Ectodermal cell (in vitro differentiated cells): ENCODE data around the gene BCKDK.
A peak's percentile ranks its signal among the peaks of the same experiment; 100 is the strongest.
"Not testable (repeated sequence)": the region's sequence is repeated elsewhere in the genome, so short reads cannot be mapped to it uniquely, and the experiment has no call there.

ENCODE experiments used
- H3K27ac ChIP-seq: 2 replicates; pipeline ENCODE4 v1.7.0; 2013; ENCODE audit warnings: mild to moderate bottlenecking, low read depth, low read length; ENCODE audit not compliant: insufficient read depth, poor library complexity, severe bottlenecking
- H3K27me3 ChIP-seq: 2 replicates; pipeline ENCODE4 v1.7.0; 2013; ENCODE audit warnings: mild to moderate bottlenecking, low read length; ENCODE audit not compliant: insufficient read depth, control insufficient read depth, poor library complexity, severe bottlenecking
- H3K36me3 ChIP-seq: one replicate; pipeline ENCODE4 v1.7.0; 2013; ENCODE audit warnings: low read length; ENCODE audit not compliant: control insufficient read depth, insufficient read depth
- H3K4me1 ChIP-seq: one replicate; pipeline ENCODE4 v1.7.0; 2013; ENCODE audit warnings: low read length; ENCODE audit not compliant: control insufficient read depth, insufficient read depth
- H3K4me3 ChIP-seq: 2 replicates; pipeline ENCODE4 v1.7.0; 2013; ENCODE audit warnings: low read depth, low read length, control low read depth; ENCODE audit not compliant: insufficient read depth
- H3K9me3 ChIP-seq: 2 replicates; pipeline ENCODE4 v1.7.0; 2013; ENCODE audit warnings: mild to moderate bottlenecking, low read length, moderate library complexity; ENCODE audit not compliant: control insufficient read depth
- WGBS, 2 experiments: methylation state at CpG; one replicate each; pipeline ENCODE4 v1.1.7; 2013; ENCODE audit warnings: missing lambda C conversion rate in 2 of 2; 5-methylcytosine and 5-hydroxymethylcytosine counted together

Gene BCKDK

GRCh38 chr16:31094424-31095120 lies 13.6 kb upstream of the BCKDK start, which contains the start of gene VKORC1:
Gene VKORC1, minus strand, starts transcription at chr16:31094797. Its CDS starts 68 bp downstream, at chr16:31094729.
- WGBS, 2 experiments = 0 to 1% methylated on average over 69 of the region's 69 CpGs
- no peaks in the 10 kb centered on the region for H3K9me3 ChIP-seq
- H3K27ac ChIP-seq = peak within 1 kb of the TSS; percentile 40
- no peaks in the 10 kb centered on the region for H3K4me1 ChIP-seq
- H3K27me3 ChIP-seq = no peaks in the 10 kb centered on the region
- peak within 1 kb of the TSS; percentile 68 for H3K4me3 ChIP-seq
- peaks cover 10% of the 10 kb centered on the region for H3K36me3 ChIP-seq

GRCh38 chr16:31099860-31100638 lies 8.1 kb upstream of the BCKDK start:
- Histone ChIP-seq H3K27ac (no peak overlapping the region), H3K36me3 (no peaks in the 10 kb centered on the region), H3K27me3 (no peaks in the 10 kb centered on the region), H3K9me3 (no peaks in the 10 kb centered on the region), H3K4me3 (no peak overlapping the region), H3K4me1 (no peaks in the 10 kb centered on the region)
- 74 to 77% methylated on average over 4 of the region's 4 CpGs for WGBS, 2 experiments

GRCh38 chr16:31100876-31101641 lies 7.1 kb upstream of the BCKDK start:
- H3K9me3 ChIP-seq, H3K27me3 ChIP-seq, H3K27ac ChIP-seq, H3K4me3 ChIP-seq, H3K36me3 ChIP-seq, H3K4me1 ChIP-seq: not testable (repeated sequence)
- 82 to 85% methylated on average over 13 of the region's 13 CpGs for WGBS, 2 experiments

GRCh38 chr16:31105677-31106213 lies 2.4 kb upstream of the BCKDK start:
- H3K36me3 ChIP-seq = peaks cover 11% of the 10 kb centered on the region
- 43 to 46% methylated on average over 31 to 33 of the region's 33 CpGs for WGBS, 2 experiments

GRCh38 chr16:31106509-31107464 lies 1.4 kb upstream of the BCKDK start:
- peaks cover 20% of the 10 kb centered on the region for H3K36me3 ChIP-seq
- H3K4me1 ChIP-seq = peaks cover 8% of the 10 kb centered on the region
- no peaks in the 10 kb centered on the region for H3K9me3 ChIP-seq
- no peak overlapping the region for H3K4me3 ChIP-seq
- WGBS, 2 experiments = 93 to 95% methylated on average over 28 of the region's 28 CpGs
- H3K27me3 ChIP-seq = no peaks in the 10 kb centered on the region
- no peak overlapping the region for H3K27ac ChIP-seq

More at GRCh38 chr16:31105677-31106213, 2.4 kb upstream of the BCKDK start:
- H3K27me3 ChIP-seq = no peaks in the 10 kb centered on the region
- H3K27ac ChIP-seq = no peak overlapping the region
- no peaks in the 10 kb centered on the region for H3K9me3 ChIP-seq
- H3K4me3 ChIP-seq = no peak overlapping the region
- H3K4me1 ChIP-seq = peaks cover 8% of the 10 kb centered on the region

- H3K36me3 ChIP-seq = peaks cover 27% of the 10 kb centered on the region
- no peak overlapping the region for H3K4me3 ChIP-seq
- peaks cover 8% of the 10 kb centered on the region for H3K4me1 ChIP-seq
- no peak overlapping the region for H3K27ac ChIP-seq
- 89 to 90% methylated on average over 6 of the region's 6 CpGs for WGBS, 2 experiments
- H3K9me3 ChIP-seq = no peaks in the 10 kb centered on the region
- no peaks in the 10 kb centered on the region for H3K27me3 ChIP-seq
These were observed 720 bp upstream of the BCKDK start for GRCh38 chr16:31107465-31107867.

GRCh38 chr16:31108794-31109558 lies 790 bp downstream of the BCKDK start:
- 65 to 67% methylated on average over 57 of the region's 57 CpGs for WGBS, 2 experiments
- no peak overlapping the region for H3K27ac ChIP-seq
- H3K4me3 ChIP-seq = peak overlapping the region; percentile 99
- H3K4me1 ChIP-seq = peaks cover 8% of the 10 kb centered on the region
- H3K36me3 ChIP-seq = peaks cover 29% of the 10 kb centered on the region
- no peaks in the 10 kb centered on the region for H3K9me3 ChIP-seq
- no peaks in the 10 kb centered on the region for H3K27me3 ChIP-seq

GRCh38 chr16:31109622-31110021 lies 1.4 kb downstream of the BCKDK start:
- Histone ChIP-seq H3K4me3 (no peak overlapping the region), H3K36me3 (peaks cover 29% of the 10 kb centered on the region), H3K27me3 (no peaks in the 10 kb centered on the region), H3K4me1 (peaks cover 8% of the 10 kb centered on the region), H3K9me3 (no peaks in the 10 kb centered on the region), H3K27ac (no peak overlapping the region)
- WGBS, 2 experiments = 96 to 98% methylated on average over 12 of the region's 12 CpGs
